ENCODE results near the gene HOXB3. TPM values are rescaled to one million over a fixed set of nuclear protein-coding genes. Genes with fewer than 3 reads are reported as not detected.

The HOXB3 gene
- total RNA-seq, 4 donors from 2014 or later: 2.5 to 11.1 (median 5.8) TPM

GRCh38 chr17:48558057-48558830 is 31.8 kb downstream of the HOXB3 start:
- H3K4me1 ChIP-seq: peaks cover 29 to 100% (median 76%) of the 10 kb centered on the region in 3 donors
- no peak for DNase-seq
- intact Hi-C loops (cut with DNase I): no loop called here
- H3K4me3 ChIP-seq: peak overlapping the region; percentile 18 to 54 (median 38)
- peaks cover 0 to 66% (median 0%) of the 10 kb centered on the region in 4 donors for H3K27me3 ChIP-seq
- 60 to 66% methylated on average over 6 to 12 of the region's 13 CpGs for WGBS, 2 donors
- no peak for TF ChIP-seq POLR2A (IDR thresholded peaks at IDR 0.05)
- no peak for TF ChIP-seq CTCF (IDR thresholded peaks at IDR 0.05)
- no peaks in the 10 kb centered on the region for H3K36me3 ChIP-seq
- no peaks in the 10 kb centered on the region for H3K9me3 ChIP-seq
- peak overlapping the region; percentile 89 to 95 (median 92) for H3K27ac ChIP-seq

DNA sequence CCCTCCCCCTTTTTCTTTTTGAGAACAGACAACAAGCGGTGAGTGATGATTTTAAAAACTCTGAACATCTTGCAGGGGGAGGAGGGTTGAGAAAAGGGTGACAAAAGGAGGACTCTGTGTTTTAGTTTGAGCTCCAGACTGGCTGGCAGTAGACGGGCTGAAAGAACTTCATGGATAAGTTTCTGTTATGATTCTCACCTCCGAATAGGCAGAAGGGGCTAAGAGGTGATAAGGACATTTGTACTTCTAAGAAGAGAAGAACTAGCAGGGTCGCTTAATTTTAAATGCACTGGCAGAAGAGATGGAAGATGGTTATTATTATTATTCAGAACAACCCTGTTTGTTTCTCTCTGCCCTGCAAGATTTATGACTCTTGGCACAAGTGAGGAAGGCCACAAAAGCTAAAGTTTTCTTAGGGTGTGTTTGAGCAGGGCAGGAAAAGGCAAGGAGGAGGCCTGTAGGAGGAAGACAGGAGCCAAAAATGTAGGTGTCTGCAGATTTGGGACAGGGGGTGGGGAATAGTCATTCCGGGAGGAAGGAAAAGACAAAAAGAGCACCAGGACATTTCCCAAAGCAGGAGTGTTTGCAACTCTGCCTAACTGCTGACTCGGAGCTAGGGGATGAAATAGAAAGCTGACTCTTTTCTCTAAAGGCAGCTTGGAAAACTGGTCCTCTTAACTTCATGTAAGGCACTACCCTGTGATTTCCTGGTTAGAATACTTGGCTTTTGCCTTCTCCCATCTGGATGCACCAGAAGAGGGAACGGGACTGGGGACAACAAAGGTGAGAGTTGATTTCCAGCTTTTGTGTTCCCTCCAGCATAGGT is 33.3 kb downstream of the HOXB3 start:
- TF ChIP-seq POLR2A (IDR thresholded peaks at IDR 0.05) (no peak), CTCF (IDR thresholded peaks at IDR 0.05) (no peak)
- H3K36me3 ChIP-seq: peaks cover 0 to 5% (median 0%) of the 10 kb centered on the region in 3 donors
- 31 to 33% methylated on average over 6 to 7 of the region's 7 CpGs for WGBS, 2 donors
- peaks cover 0 to 65% (median 0%) of the 10 kb centered on the region in 4 donors for H3K27me3 ChIP-seq
- no peaks in the 10 kb centered on the region for H3K9me3 ChIP-seq
- intact Hi-C loops (cut with DNase I): no loop called here
- DNase-seq: no peak
- H3K4me1 ChIP-seq: peaks cover 23 to 100% (median 74%) of the 10 kb centered on the region in 3 donors
- H3K27ac ChIP-seq: peak overlapping the region; percentile 89 to 95 (median 92)
- H3K4me3 ChIP-seq: peak overlapping the region; percentile 18 to 54 (median 38)

- no peak for TF ChIP-seq CTCF (IDR thresholded peaks at IDR 0.05)
- TF ChIP-seq POLR2A (IDR thresholded peaks at IDR 0.05): no peak
- peak overlapping the region; percentile 25 to 63 (median 46) for H3K4me3 ChIP-seq
- H3K4me1 ChIP-seq: peaks cover 23 to 100% (median 73%) of the 10 kb centered on the region in 3 donors
- H3K9me3 ChIP-seq: no peaks in the 10 kb centered on the region
- peak overlapping the region; percentile 89 to 95 (median 92) for H3K27ac ChIP-seq
- H3K36me3 ChIP-seq: peaks cover 0 to 10% (median 0%) of the 10 kb centered on the region in 3 donors
- 43 to 52% methylated on average over 4 to 5 of the region's 5 CpGs for WGBS, 2 donors
- DNase-seq: no peak
- peaks cover 0 to 71% (median 0%) of the 10 kb centered on the region in 4 donors for H3K27me3 ChIP-seq
- intact Hi-C loops (cut with DNase I): no loop called here
These were observed 33.8 kb downstream of the HOXB3 start for GRCh38 chr17:48556229-48556575.

- intact Hi-C loops (cut with DNase I): no loop called here
- peaks cover 20 to 100% (median 71%) of the 10 kb centered on the region in 3 donors for H3K4me1 ChIP-seq
- DNase-seq: no peak
- 14 to 25% methylated on average over 20 to 21 of the region's 36 CpGs for WGBS, 2 donors
- H3K4me3 ChIP-seq: peak overlapping the region; percentile 25 to 63 (median 46)
- H3K9me3 ChIP-seq: no peaks in the 10 kb centered on the region
- TF ChIP-seq POLR2A (IDR thresholded peaks at IDR 0.05) (no peak), CTCF (IDR thresholded peaks at IDR 0.05) (peak in 3 of 6 experiments; percentile 23 to 42 (median 27))
- H3K36me3 ChIP-seq: peaks cover 0 to 16% (median 2%) of the 10 kb centered on the region in 3 donors
- H3K27me3 ChIP-seq: peaks cover 0 to 75% (median 0%) of the 10 kb centered on the region in 4 donors
- H3K27ac ChIP-seq: peak overlapping the region; percentile 89 to 95 (median 92)
These were observed 34.5 kb downstream of the HOXB3 start for GRCh38 chr17:48555258-48556228.
